GM19467 (cell line): ENCODE measurements around the gene MPO.
A peak's percentile ranks its signal among the peaks of the same experiment; 100 is the strongest.

Experiments used
- ATAC-seq: cut with Tn5 transposase; IDR thresholded peaks from one replicate; pipeline ENCODE4 v1.9.1; 2021; ENCODE audit warnings: mild to moderate bottlenecking, moderate library complexity; ENCODE audit not compliant: unreplicated experiment

MPO gene

GRCh38 chr17:58308173-58308984, 27.6 kb upstream of the MPO start:
- no peak for ATAC-seq

- ATAC-seq = no peak
Measured at GRCh38 chr17:58307468-58308172, 26.9 kb upstream of the MPO start.

GRCh38 chr17:58306131-58306951, 25.6 kb upstream of the MPO start:
- ATAC-seq = no peak

- ATAC-seq = no peak
Measured at GRCh38 chr17:58305626-58306025, 24.9 kb upstream of the MPO start.

GRCh38 chr17:58304750-58305486, 24.2 kb upstream of the MPO start:
- no peak for ATAC-seq

GRCh38 chr17:58303971-58304749, 23.4 kb upstream of the MPO start:
- ATAC-seq = peak; percentile 68

- ATAC-seq = no peak
Measured at GRCh38 chr17:58302919-58303585, 22.3 kb upstream of the MPO start.

- ATAC-seq = no peak
Measured at GRCh38 chr17:58302171-58302918, 21.6 kb upstream of the MPO start.

GRCh38 chr17:58301504-58302150, 20.9 kb upstream of the MPO start:
- ATAC-seq = no peak

GRCh38 chr17:58300336-58300735, 19.6 kb upstream of the MPO start:
- no peak for ATAC-seq

GRCh38 chr17:58294034-58294433, 13.3 kb upstream of the MPO start:
- ATAC-seq = no peak

GRCh38 chr17:58291246-58291645, 10.5 kb upstream of the MPO start:
- ATAC-seq = no peak

GRCh38 chr17:58289869-58290268, 9.1 kb upstream of the MPO start:
- ATAC-seq = no peak

- ATAC-seq = no peak
Measured at GRCh38 chr17:58285422-58285810, 4.7 kb upstream of the MPO start.

- no peak for ATAC-seq
Measured at GRCh38 chr17:58284613-58285421, 4.1 kb upstream of the MPO start.

- ATAC-seq = no peak
Measured at GRCh38 chr17:58283674-58284612, 3.2 kb upstream of the MPO start.
